ENCODE results near the gene SSX2IP.

DNA sequence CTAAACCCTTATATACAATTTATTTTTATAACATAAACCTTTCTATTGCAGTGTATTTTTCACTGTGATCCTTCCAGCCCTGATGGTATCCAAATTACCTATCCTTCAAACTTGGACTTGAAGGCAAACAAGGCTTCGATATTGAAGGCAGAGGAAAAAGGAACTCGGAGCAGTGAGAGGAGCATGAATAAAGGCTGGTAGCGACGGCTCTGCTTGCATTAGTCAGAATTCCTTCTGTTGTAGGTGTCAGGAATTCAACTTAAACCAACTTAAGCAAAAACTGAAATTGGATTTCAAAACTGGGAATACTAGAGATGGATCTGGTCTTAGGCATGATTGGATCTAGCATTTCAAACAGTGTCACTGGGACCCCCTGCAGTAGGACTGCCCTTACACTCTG lies 17.8 kb upstream of the SSX2IP start:
- TF ChIP-seq, protein P1, sequence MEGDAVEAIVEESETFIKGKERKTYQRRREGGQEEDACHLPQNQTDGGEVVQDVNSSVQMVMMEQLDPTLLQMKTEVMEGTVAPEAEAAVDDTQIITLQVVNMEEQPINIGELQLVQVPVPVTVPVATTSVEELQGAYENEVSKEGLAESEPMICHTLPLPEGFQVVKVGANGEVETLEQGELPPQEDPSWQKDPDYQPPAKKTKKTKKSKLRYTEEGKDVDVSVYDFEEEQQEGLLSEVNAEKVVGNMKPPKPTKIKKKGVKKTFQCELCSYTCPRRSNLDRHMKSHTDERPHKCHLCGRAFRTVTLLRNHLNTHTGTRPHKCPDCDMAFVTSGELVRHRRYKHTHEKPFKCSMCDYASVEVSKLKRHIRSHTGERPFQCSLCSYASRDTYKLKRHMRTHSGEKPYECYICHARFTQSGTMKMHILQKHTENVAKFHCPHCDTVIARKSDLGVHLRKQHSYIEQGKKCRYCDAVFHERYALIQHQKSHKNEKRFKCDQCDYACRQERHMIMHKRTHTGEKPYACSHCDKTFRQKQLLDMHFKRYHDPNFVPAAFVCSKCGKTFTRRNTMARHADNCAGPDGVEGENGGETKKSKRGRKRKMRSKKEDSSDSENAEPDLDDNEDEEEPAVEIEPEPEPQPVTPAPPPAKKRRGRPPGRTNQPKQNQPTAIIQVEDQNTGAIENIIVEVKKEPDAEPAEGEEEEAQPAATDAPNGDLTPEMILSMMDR (IDR thresholded peaks at IDR 0.05): no peak
- TF ChIP-seq POLR2A (IDR thresholded peaks at IDR 0.05): no peak
- TF ChIP-seq POLR2AphosphoS5 (IDR thresholded peaks at IDR 0.05): no peak

Data from prostate gland (tissue), 2 donors.